Mesendoderm (in vitro differentiated cells): ENCODE measurements around the gene SLC35F1.

ENCODE experiments used
- DNase-seq: peaks from one replicate; pipeline ENCODE4 v3.0.0; 2013
- H2AK5ac ChIP-seq: 2 replicates; pipeline ENCODE4 v1.6.1; 2013; ENCODE audit warnings: low read length, inconsistent platforms
- H2BK120ac ChIP-seq: 2 replicates; pipeline ENCODE4 v1.6.1; 2013; ENCODE audit warnings: low read depth, mild to moderate bottlenecking, low read length, moderate library complexity, mixed read lengths
- H2BK15ac ChIP-seq: replicated peaks from 2 replicates; pipeline ENCODE4 v1.6.1; 2013; ENCODE audit warnings: low read depth, mild to moderate bottlenecking, moderate library complexity
- H2BK5ac ChIP-seq: 2 replicates; pipeline ENCODE4 v1.6.1; 2013; ENCODE audit warnings: low read length, inconsistent platforms
- H3K18ac ChIP-seq: 2 replicates; pipeline ENCODE4 v1.6.1; 2013; ENCODE audit warnings: mild to moderate bottlenecking, low read length, mixed read lengths
- H3K23ac ChIP-seq: one replicate; pipeline ENCODE4 v1.6.1; 2013; ENCODE audit warnings: low read length
- H3K27ac ChIP-seq: 2 replicates; pipeline ENCODE4 v1.5.1; 2013; ENCODE audit warnings: low read depth, mild to moderate bottlenecking, inconsistent platforms, low read length, moderate library complexity
- H3K27me3 ChIP-seq: 2 replicates; pipeline ENCODE4 v1.6.1; 2013; ENCODE audit warnings: low read length, control low read depth, mild to moderate bottlenecking, inconsistent platforms; ENCODE audit not compliant: insufficient read depth, poor library complexity
- H3K36me3 ChIP-seq: 2 replicates; pipeline ENCODE4 v1.6.1; 2013; ENCODE audit warnings: low read length, inconsistent platforms; ENCODE audit not compliant: control insufficient read depth, insufficient read depth
- H3K4ac ChIP-seq: one replicate; pipeline ENCODE4 v1.6.1; 2013; ENCODE audit warnings: low read depth, mild to moderate bottlenecking, low read length, moderate library complexity
- H3K4me1 ChIP-seq: 2 replicates; pipeline ENCODE4 v1.6.1; 2013; ENCODE audit warnings: low read depth, low read length, inconsistent platforms; ENCODE audit not compliant: control insufficient read depth
- H3K4me2 ChIP-seq: 2 replicates; pipeline ENCODE4 v1.6.1; 2013; ENCODE audit warnings: low read length
- H3K4me3 ChIP-seq: 2 replicates; pipeline ENCODE4 v1.5.1; 2013; ENCODE audit warnings: mild to moderate bottlenecking, low read length
- H3K56ac ChIP-seq: one replicate; pipeline ENCODE4 v1.6.1; 2013; ENCODE audit warnings: low read length
- H3K79me1 ChIP-seq: 2 replicates; pipeline ENCODE4 v1.6.1; 2013; ENCODE audit warnings: low read length, inconsistent platforms
- H3K79me2 ChIP-seq: 2 replicates; pipeline ENCODE4 v1.6.1; 2013; ENCODE audit warnings: mild to moderate bottlenecking, low read length; ENCODE audit not compliant: control insufficient read depth, insufficient read depth
- H3K9ac ChIP-seq: 2 replicates; pipeline ENCODE4 v1.6.1; 2013; ENCODE audit warnings: low read length, inconsistent platforms
- H4K5ac ChIP-seq: one replicate; pipeline ENCODE4 v1.6.1; 2013; ENCODE audit warnings: low read length
- H4K8ac ChIP-seq: one replicate; pipeline ENCODE4 v1.6.1; 2013; ENCODE audit warnings: low read depth, mild to moderate bottlenecking, control low read depth, low read length, moderate library complexity
- WGBS: extraction: QIAGEN DNeasy Blood & Tissue Kit; methylation state at CpG from one replicate; pipeline ENCODE4 v1.1.7; 2013; ENCODE audit warnings: low lambda C conversion rate, missing lambda C conversion rate; ENCODE audit not compliant: insufficient coverage; ENCODE audit errors: extremely low coverage; 5-methylcytosine and 5-hydroxymethylcytosine counted together

SLC35F1 gene

GRCh38 chr6:118280210-118280609 is 373.1 kb downstream of the SLC35F1 start:
- Histone ChIP-seq H3K4me1 (no peaks in the 10 kb centered on the region), H2BK15ac (no peak overlapping the region), H3K79me1 (no peaks in the 10 kb centered on the region), H3K9ac (no peak overlapping the region), H4K5ac (no peak overlapping the region), H3K4me2 (no peak overlapping the region), H3K18ac (no peak overlapping the region), H3K4me3 (no peak overlapping the region), H2BK5ac (no peak overlapping the region), H3K27ac (no peak overlapping the region), H2AK5ac (no peak overlapping the region), H3K79me2 (no peaks in the 10 kb centered on the region), H3K23ac (no peak overlapping the region), H2BK120ac (no peak overlapping the region), H4K8ac (no peak overlapping the region), H3K4ac (no peak overlapping the region), H3K56ac (no peak overlapping the region), H3K27me3 (no peaks in the 10 kb centered on the region), H3K36me3 (no peaks in the 10 kb centered on the region)
- DNase-seq, result no peak
- no CpG with 5 or more reads among the region's 2 CpGs for WGBS

GRCh38 chr6:118281291-118281690 is 374.2 kb downstream of the SLC35F1 start:
- no peak overlapping the region for H2BK5ac ChIP-seq
- no peak overlapping the region for H2BK15ac ChIP-seq
- H3K18ac ChIP-seq, result no peak overlapping the region
- H3K4me3 ChIP-seq, result no peak overlapping the region
- no peak overlapping the region for H3K4me2 ChIP-seq
- no peak overlapping the region for H3K9ac ChIP-seq
- no peak overlapping the region for H3K4ac ChIP-seq
- H3K27me3 ChIP-seq, result no peaks in the 10 kb centered on the region
- no peak overlapping the region for H4K8ac ChIP-seq
- no peak overlapping the region for H4K5ac ChIP-seq
- H3K36me3 ChIP-seq, result no peaks in the 10 kb centered on the region
- no peak overlapping the region for H3K27ac ChIP-seq
- no peaks in the 10 kb centered on the region for H3K79me2 ChIP-seq
- DNase-seq, result peak; percentile 74
- no peaks in the 10 kb centered on the region for H3K79me1 ChIP-seq
- no peaks in the 10 kb centered on the region for H3K4me1 ChIP-seq
- H3K23ac ChIP-seq, result no peak overlapping the region
- H3K56ac ChIP-seq, result no peak overlapping the region
- H2BK120ac ChIP-seq, result no peak overlapping the region
- H2AK5ac ChIP-seq, result no peak overlapping the region

- H3K27me3 ChIP-seq, result no peaks in the 10 kb centered on the region
- H3K23ac ChIP-seq, result no peak overlapping the region
- no peak overlapping the region for H3K4me3 ChIP-seq
- H3K36me3 ChIP-seq, result no peaks in the 10 kb centered on the region
- H2BK15ac ChIP-seq, result no peak overlapping the region
- H2BK120ac ChIP-seq, result no peak overlapping the region
- no peaks in the 10 kb centered on the region for H3K79me2 ChIP-seq
- H3K56ac ChIP-seq, result no peak overlapping the region
- DNase-seq, result peak; percentile 57
- H3K79me1 ChIP-seq, result no peaks in the 10 kb centered on the region
- no peak overlapping the region for H3K4me2 ChIP-seq
- H3K4ac ChIP-seq, result no peak overlapping the region
- no peak overlapping the region for H2AK5ac ChIP-seq
- no peak overlapping the region for H2BK5ac ChIP-seq
- WGBS, result no CpG with 5 or more reads among the region's 8 CpGs
- H3K18ac ChIP-seq, result no peak overlapping the region
- no peak overlapping the region for H3K9ac ChIP-seq
- H4K5ac ChIP-seq, result no peak overlapping the region
- no peaks in the 10 kb centered on the region for H3K4me1 ChIP-seq
- no peak overlapping the region for H4K8ac ChIP-seq
- no peak overlapping the region for H3K27ac ChIP-seq
Observed at GRCh38 chr6:118283766-118284165, 376.7 kb downstream of the SLC35F1 start.

GRCh38 chr6:118284736-118285360 is 377.8 kb downstream of the SLC35F1 start:
- no peaks in the 10 kb centered on the region for H3K79me2 ChIP-seq
- H3K4me1 ChIP-seq, result no peaks in the 10 kb centered on the region
- no peak overlapping the region for H3K9ac ChIP-seq
- H2BK15ac ChIP-seq, result no peak overlapping the region
- H3K4ac ChIP-seq, result no peak overlapping the region
- no peak overlapping the region for H3K56ac ChIP-seq
- H3K36me3 ChIP-seq, result no peaks in the 10 kb centered on the region
- no peak overlapping the region for H2BK5ac ChIP-seq
- no peak overlapping the region for H3K27ac ChIP-seq
- no peak for DNase-seq
- H3K4me3 ChIP-seq, result no peak overlapping the region
- no peaks in the 10 kb centered on the region for H3K27me3 ChIP-seq
- H2BK120ac ChIP-seq, result no peak overlapping the region
- H3K79me1 ChIP-seq, result no peaks in the 10 kb centered on the region
- no peak overlapping the region for H4K8ac ChIP-seq
- no peak overlapping the region for H2AK5ac ChIP-seq
- H3K23ac ChIP-seq, result no peak overlapping the region
- H4K5ac ChIP-seq, result no peak overlapping the region
- H3K4me2 ChIP-seq, result no peak overlapping the region
- no CpG with 5 or more reads among the region's 5 CpGs for WGBS
- no peak overlapping the region for H3K18ac ChIP-seq

- Histone ChIP-seq H3K4me3 (no peak overlapping the region), H2BK5ac (no peak overlapping the region), H3K79me2 (no peaks in the 10 kb centered on the region), H3K4me1 (no peaks in the 10 kb centered on the region), H4K8ac (no peak overlapping the region), H3K36me3 (no peaks in the 10 kb centered on the region), H2BK120ac (no peak overlapping the region), H3K4me2 (no peak overlapping the region), H3K18ac (no peak overlapping the region), H2AK5ac (no peak overlapping the region), H3K27me3 (no peaks in the 10 kb centered on the region), H3K4ac (no peak overlapping the region), H3K56ac (no peak overlapping the region), H3K27ac (no peak overlapping the region), H3K79me1 (no peaks in the 10 kb centered on the region), H3K23ac (no peak overlapping the region), H4K5ac (no peak overlapping the region), H2BK15ac (no peak overlapping the region), H3K9ac (no peak overlapping the region)
- no CpG with 5 or more reads among the region's 1 CpG for WGBS
- DNase-seq, result no peak
Observed at GRCh38 chr6:118285791-118286190, 378.7 kb downstream of the SLC35F1 start.
